HG02981 (cell line): ENCODE measurements around the gene CLPTM1L.
"Not testable (repeated sequence)": the region's sequence is repeated elsewhere in the genome, so short reads cannot be mapped to it uniquely, and the experiment has no call there.

ENCODE experiments used
- ATAC-seq: cut with Tn5 transposase; IDR thresholded peaks from one replicate; pipeline ENCODE4 v1.9.1; 2021; ENCODE audit warnings: mild to moderate bottlenecking, moderate library complexity; ENCODE audit not compliant: unreplicated experiment

Gene CLPTM1L

DNA sequence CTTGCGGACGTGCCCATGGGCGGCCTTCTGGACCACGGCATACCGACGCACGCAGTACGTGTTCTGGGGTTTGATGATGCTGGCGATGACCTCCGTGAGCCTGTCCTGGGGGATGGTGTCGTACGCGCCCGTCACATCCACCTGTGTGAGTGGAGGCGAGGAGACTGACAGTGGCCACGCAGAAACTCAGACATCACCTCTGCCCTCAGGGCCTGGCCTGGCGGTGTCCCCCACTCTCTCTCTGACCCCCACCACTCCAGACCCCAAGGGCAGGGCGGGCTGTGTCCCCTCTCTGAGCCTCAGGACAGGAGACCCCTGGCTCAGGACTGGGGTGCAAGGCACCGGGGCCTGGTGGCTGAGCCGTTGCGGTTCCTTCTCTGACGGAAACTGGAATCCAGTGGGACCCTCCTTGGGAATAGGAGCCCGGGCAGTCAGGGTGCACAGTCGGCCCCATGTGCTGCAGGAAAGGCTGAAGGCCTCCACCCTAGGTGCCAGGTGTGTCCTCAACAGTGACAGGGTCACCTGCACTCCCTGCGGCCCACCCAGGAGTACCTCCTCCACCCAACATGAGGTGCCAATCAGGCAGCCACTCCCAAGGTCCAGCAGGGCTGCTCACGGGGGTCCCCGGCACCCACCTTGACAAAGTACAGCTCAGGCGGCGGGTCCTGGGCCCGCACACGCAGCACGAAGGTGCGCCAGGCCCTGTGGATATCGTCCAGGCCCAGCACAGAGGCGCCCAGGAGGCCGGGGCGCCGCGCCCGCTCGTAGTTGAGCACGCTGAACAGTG is 66.0 kb downstream of the CLPTM1L start:
- ATAC-seq, result no peak

DNA sequence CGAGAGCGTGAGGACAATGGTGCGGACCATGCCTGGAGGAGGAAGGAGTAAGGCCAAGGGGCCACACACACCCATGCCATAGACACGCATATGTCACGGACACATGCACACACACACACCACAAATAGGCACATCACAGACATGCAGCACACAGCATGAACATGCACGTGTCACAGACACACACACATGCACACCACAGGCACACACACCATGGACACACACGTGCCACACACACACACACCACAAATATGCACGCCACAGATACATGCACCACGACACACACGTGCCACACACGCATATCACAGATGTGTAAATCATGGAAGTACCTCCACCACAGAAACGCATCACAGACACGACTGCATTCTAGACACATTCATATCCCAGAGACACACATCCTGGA is 66.7 kb downstream of the CLPTM1L start:
- ATAC-seq, result no peak

DNA sequence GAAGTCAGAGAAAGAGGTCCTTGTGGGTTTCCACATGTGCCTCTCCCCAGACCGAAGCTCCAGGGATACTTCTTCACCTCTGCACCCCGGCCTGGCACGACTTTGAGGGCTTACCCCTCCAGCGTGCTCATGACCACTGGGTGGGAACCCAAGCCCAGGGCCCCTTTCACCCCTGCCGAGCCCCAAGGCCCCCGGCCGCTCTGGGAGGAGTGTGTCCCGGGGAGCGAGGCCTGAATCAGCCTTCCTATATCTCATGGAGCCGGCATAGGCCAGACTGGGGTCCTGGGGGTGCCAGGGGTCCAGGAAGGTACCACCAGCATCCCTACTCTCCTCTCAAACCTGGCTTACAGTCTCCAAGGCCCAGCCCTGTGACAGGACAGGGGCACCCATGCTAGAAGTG is 67.1 kb downstream of the CLPTM1L start:
- ATAC-seq, result no peak

DNA sequence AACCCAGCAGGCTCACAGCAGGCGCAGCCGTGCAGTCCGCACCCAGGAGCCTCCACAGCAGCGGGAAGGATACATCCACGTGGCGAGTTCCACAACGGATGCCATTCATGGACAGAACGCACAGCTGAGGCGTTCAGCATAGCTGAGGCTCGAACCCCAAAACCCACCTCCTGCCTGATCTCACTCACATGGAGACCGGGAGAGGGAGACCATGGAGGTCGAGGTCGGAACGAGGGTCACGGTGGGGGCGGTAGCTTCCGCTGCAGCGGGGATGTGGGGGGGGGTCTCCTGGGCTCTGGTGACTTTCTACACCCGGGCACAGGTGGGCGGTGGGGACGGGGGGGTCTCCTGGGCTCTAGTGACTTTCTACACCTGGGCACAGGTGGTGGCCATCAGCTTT is 67.6 kb downstream of the CLPTM1L start:
- no peak for ATAC-seq

DNA sequence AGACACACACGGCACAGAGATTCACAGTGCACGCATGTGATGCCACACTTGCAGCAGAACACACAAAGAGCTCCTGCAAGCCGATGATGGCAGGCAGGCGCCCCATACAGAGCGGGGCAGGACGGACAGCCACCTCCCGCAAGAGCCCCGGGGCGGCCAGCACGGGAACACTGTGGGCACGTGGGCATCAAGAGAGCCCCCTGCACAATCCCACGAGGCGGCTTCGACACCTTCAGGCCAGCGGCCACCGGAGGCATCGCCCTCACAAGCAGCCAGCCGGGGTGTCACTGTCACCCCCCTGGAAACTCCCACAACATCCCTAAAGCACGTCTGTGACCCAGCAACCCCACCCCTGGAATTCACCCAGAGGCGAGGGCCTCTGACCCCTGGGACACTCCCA is 68.0 kb downstream of the CLPTM1L start:
- no peak for ATAC-seq

DNA sequence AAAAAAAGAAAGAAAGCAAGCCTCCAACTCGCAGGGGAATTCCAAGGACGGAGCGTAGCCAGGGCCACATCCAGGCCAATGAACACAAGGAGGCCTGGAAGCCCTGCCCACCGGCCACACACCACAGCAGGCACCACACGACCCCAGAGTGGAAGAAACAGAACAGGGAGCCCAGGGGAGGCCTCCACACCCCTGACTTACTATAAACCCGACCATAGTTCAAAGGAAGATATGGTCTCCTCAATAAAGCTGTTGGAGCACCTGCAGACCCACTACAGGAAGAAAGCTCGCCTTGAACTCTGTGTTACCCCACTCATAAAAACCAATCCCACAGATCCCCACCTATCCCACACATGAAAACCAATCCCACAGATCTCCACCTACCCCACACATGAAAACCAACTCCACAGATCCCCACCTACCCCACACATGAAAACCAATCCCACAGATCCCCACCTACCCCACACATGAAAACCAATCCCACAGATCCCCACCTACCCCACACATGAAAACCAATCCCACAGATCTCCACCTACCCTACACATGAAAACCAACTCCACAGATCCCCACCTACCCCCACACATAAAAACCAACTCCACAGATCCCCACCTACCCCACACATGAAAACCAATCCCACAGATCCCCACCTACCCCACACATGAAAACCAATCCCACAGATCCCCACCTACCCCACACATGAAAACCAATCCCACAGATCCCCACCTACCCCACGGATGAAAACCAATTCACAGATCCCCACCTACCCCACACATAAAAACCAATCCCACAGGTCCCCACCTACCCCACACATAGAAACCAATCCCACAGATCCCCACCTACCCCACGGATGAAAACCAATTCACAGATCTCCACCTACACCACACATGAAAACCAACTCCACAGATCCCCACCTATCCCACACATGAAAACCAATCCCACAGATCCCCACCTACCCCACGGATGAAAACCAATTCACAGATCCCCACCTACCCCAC is 69.2 kb downstream of the CLPTM1L start:
- not testable (repeated sequence) for ATAC-seq

DNA sequence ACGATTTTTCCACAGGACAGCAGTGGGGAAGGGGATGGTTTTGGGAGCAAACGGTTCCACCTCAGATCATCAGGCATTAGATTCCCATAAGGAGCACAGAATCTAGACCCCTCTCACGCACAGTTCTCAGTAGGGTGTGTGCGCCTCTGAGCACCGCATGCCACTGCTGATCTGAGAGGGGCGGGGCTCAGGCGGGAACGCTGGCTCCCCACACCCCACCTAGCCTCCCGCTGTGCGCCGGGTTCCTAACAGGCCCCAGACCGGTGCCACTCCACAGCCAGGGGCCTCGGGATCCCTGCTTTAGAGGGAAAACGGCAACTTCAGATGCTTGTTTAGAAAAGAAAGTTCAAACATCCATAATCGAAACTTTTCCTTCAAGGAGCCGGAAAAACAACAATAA is 70.4 kb downstream of the CLPTM1L start:
- no peak for ATAC-seq

DNA sequence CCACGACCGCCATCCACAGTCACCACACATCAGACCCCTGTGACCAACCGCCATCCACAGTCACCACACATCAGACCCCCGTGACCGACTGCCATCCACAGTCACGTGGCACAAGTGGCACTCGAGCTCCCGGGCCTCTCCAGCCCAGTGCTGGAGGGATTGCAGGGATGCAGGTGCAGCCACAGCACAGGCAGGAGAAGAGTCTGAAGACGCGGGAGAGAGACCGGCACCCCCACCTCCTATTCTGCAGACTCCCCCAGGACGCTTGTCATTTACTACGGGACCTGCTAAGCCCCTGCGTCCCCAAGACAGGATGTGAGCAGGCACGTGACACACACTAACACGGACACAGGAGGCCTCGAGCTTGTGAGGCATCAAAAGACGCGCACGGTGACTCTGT is 71.2 kb downstream of the CLPTM1L start:
- no peak for ATAC-seq

DNA sequence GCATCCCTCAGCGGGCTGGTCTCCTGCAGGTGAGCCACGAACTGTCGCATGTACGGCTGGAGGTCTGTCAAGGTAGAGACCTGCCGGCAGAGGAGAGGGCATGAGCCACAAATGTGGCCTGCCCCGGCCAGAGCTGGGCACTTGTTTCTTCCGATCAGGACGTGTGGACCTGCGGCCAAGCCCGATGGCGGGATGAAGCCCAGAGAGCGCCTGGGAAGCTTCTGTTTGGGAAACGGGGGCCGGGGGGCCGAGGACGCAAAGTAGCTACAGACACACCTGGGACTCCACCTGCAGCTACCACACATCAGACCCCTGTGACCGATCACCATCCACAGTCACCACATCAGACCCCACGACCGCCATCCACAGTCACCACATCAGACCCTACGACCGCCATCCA is 72.7 kb downstream of the CLPTM1L start:
- no peak for ATAC-seq

DNA sequence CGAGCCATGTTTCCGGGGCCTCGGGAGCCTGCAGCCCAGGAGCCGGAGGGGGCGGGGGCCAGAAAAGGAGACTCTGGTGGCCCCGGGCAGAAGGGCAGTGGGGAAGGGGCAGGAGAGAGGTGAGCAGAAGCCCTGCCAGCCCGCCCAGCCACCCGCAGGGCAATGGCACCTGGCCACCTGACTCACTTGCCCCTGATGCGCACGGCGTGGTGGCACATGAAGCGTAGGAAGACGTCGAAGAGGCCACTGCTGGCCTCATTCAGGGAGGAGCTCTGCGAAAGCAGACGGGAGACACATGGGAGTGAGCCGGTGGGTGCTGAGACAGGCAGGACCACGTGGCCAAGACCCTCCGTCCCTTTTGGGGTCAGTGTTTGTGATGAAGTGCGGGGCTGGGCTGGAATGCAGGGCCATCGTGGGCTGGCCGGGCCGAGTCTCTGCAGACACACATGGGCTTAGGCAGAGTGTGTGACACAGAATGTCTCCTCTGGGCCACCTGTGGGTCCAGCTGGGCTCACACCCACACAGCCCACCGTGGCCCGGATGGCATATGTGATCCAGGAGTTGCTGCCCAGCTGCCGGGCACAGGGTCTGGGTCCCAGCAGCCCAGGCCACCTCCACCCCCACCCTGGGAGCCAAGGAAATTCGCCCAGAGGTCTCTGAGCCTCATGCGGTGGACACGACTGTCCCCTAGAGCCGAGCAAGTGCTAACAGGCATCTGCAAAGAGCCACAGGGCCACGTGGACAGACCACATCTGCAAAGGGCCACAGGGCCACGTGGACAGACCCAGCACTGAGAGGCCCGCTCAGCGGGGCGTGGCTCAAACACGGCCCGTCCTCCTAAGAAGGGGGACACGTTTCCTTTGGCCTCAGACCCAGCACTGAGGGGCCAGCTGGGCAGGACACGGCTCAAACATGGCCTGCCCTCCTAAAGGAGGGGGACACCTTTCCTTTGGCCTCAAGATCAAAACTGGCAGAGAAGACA is 73.7 kb downstream of the CLPTM1L start:
- no peak for ATAC-seq

DNA sequence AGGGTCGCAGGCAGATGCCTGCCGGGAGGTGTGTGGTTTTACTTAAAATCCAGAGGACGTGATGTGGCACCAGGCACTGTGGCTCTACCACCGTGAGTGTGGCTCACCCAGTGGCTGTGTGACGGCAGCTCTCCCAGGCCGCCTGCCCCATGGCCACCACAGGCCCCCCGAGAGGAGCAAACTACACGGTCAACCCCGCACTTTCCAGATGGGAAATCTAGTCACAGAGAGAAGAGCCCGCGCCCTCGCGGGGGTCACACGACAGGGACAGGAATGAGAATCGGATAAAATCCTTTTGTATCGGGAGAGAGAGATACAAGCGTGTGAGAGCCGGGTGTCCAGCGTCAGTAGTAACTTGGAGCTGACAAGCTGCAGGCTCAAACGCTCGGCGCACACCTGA is 74.5 kb downstream of the CLPTM1L start:
- no peak for ATAC-seq

DNA sequence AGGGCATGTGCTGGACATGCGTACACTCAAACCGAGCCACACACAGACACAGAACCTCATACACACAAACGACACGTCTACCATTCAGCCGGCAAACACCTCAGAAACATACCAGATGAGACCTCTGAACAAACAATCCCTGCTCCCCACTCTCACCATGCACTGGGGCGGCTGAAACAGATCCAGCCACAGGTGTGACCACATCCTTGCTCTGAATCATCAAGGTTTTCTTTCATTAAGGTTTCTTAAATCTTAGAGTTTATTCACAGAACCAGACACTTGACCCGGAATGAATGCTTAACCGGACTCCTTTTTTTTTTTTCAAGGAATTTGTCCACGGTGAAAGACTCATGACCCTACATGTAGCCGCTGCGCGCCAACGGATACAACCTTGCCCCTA is 76.2 kb downstream of the CLPTM1L start:
- no peak for ATAC-seq

DNA sequence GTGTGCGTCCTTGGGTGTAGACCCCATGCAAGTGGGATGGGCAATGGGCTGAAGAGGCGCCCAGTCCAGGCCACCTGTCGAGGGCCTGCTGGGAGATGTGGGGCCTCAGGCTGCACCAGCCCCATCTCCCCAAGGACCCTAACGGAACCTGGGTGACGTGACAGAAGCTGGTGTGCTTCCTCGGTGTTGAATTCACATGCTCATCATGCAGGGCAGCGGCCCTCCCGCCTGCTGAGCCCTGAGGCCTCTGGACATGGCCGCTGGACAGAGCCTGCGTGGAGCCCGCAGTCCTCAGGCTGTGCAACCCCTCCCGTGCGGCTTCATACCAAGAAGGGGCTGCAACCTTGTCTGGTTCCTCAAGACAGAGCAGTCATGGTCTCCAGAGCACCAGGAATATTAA is 76.8 kb downstream of the CLPTM1L start:
- ATAC-seq, result no peak
